ENCODE results near the gene FAM193A.
"Not testable (repeated sequence)": the region's sequence is repeated elsewhere in the genome, so short reads cannot be mapped to it uniquely, and the experiment has no call there.

FAM193A gene

DNA sequence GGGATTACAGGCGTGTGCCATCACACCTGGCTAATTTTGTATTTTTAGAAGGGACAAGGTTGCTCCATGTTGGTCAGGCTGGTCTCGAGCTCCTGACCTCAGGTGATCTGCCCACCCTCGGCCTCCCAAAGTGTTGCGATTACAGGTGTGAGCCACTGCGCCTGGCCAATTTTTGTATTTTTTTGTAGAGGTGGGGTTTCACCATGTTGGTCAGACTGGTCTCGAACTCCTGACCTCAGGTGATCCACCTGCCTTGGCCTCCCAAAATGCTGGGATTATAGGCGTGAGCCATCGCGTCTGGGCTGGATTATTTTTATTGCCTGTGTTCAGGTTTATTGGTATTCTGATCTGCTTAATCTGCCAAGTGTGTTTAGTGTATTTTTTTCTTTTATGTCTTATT, 82.3 kb downstream of the FAM193A start:
- not testable (repeated sequence) for H3K18ac ChIP-seq (ENCODE audit: low read depth in 1 of 2, low read length in 2 of 2); H3K4ac ChIP-seq (ENCODE audit: low read depth in 1 of 2, low read length in 2 of 2); H3K27ac ChIP-seq (ENCODE audit: low read length, poor library complexity, severe bottlenecking); H2AK5ac ChIP-seq (ENCODE audit: low read length, severe bottlenecking); H2BK12ac ChIP-seq (ENCODE audit: low read length in 2 of 2); H3K4me1 ChIP-seq (ENCODE audit: control insufficient read depth, insufficient read depth, low read depth, low read length); H3K27me3 ChIP-seq (ENCODE audit: control insufficient read depth in 1 of 2, insufficient read depth in 1 of 2, low read length in 2 of 2); H4K91ac ChIP-seq (ENCODE audit: low read length); H2BK15ac ChIP-seq (ENCODE audit: low read depth, poor library complexity, severe bottlenecking); H3K4me2 ChIP-seq (ENCODE audit: low read length, poor library complexity, severe bottlenecking); H2BK120ac ChIP-seq (ENCODE audit: low read depth, low read length); DNase-seq; H2BK5ac ChIP-seq (ENCODE audit: low read depth, low read length, poor library complexity, severe bottlenecking); H3K4me3 ChIP-seq (ENCODE audit: insufficient read depth in 1 of 2, low read depth in 1 of 2, low read length in 2 of 2); H4K8ac ChIP-seq (ENCODE audit: low read length); H3K9ac ChIP-seq (ENCODE audit: low read length); H3K9me3 ChIP-seq (ENCODE audit: control insufficient read depth, low read length); H3K36me3 ChIP-seq (ENCODE audit: control insufficient read depth in 1 of 2, insufficient read depth in 2 of 2, low read depth in 1 of 2, low read length in 2 of 2); H3K14ac ChIP-seq (ENCODE audit: low read length in 2 of 2); H2AFZ ChIP-seq (ENCODE audit: low read depth, low read length); H3K23ac ChIP-seq (ENCODE audit: low read length in 2 of 2)
- H3K79me1 ChIP-seq (replicated peaks; ENCODE audit: low read length, poor library complexity, severe bottlenecking), result peaks cover 17% of the 10 kb centered on the region
- WGBS, result 97% methylated on average over 9 of the region's 9 CpGs

DNA sequence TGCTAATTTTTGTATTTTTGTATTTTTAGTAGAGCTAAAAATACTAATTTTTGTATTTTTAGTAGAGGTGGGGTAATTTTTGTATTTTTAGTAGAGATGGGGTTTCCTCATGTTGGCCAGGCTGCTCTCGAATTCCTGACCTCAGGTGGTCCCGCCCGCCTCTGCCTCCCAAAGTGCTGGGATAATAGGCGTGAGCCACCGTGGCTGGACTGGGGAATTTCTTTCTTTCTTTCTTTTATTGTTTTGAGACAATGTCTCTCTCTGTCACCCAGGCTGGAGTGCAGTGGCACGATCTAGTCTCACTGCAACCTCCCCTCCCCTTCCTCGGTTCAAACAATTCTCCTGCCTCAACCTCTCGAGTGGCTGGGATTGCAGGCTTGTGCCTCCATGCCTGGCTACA, 83.0 kb downstream of the FAM193A start:
- peaks cover 7% of the 10 kb centered on the region for H3K4me1 ChIP-seq (ENCODE audit: control insufficient read depth, insufficient read depth, low read depth, low read length)
- H2BK5ac ChIP-seq (ENCODE audit: low read depth, low read length, poor library complexity, severe bottlenecking), result no peak overlapping the region
- no peak overlapping the region for H3K4me2 ChIP-seq (ENCODE audit: low read length, poor library complexity, severe bottlenecking)
- no peak overlapping the region for H3K23ac ChIP-seq (ENCODE audit: low read length in 2 of 2)
- no peak overlapping the region for H3K18ac ChIP-seq (ENCODE audit: low read depth in 1 of 2, low read length in 2 of 2)
- no peaks in the 10 kb centered on the region for H3K27me3 ChIP-seq (ENCODE audit: control insufficient read depth in 1 of 2, insufficient read depth in 1 of 2, low read length in 2 of 2)
- no peak overlapping the region for H3K27ac ChIP-seq (ENCODE audit: low read length, poor library complexity, severe bottlenecking)
- no peak overlapping the region for H2AFZ ChIP-seq (ENCODE audit: low read depth, low read length)
- no peak overlapping the region for H3K4ac ChIP-seq (ENCODE audit: low read depth in 1 of 2, low read length in 2 of 2)
- peaks cover 0 to 7% of the 10 kb centered on the region in 2 experiments for H3K36me3 ChIP-seq (ENCODE audit: control insufficient read depth in 1 of 2, insufficient read depth in 2 of 2, low read depth in 1 of 2, low read length in 2 of 2)
- no peak overlapping the region for H2BK120ac ChIP-seq (ENCODE audit: low read depth, low read length)
- 94% methylated on average over 8 of the region's 8 CpGs for WGBS
- H3K9me3 ChIP-seq (ENCODE audit: control insufficient read depth, low read length), result no peaks in the 10 kb centered on the region
- peaks cover 20% of the 10 kb centered on the region for H3K79me1 ChIP-seq (replicated peaks; ENCODE audit: low read length, poor library complexity, severe bottlenecking)
- no peak overlapping the region for H4K8ac ChIP-seq (ENCODE audit: low read length)
- DNase-seq, result no peak
- H2BK15ac ChIP-seq (ENCODE audit: low read depth, poor library complexity, severe bottlenecking), result no peak overlapping the region
- no peak overlapping the region for H3K9ac ChIP-seq (ENCODE audit: low read length)
- no peak overlapping the region for H2BK12ac ChIP-seq (ENCODE audit: low read length in 2 of 2)
- no peak overlapping the region for H4K91ac ChIP-seq (ENCODE audit: low read length)
- no peak overlapping the region for H3K14ac ChIP-seq (ENCODE audit: low read length in 2 of 2)
- no peak overlapping the region for H3K4me3 ChIP-seq (ENCODE audit: insufficient read depth in 1 of 2, low read depth in 1 of 2, low read length in 2 of 2)
- no peak overlapping the region for H2AK5ac ChIP-seq (ENCODE audit: low read length, severe bottlenecking)

DNA sequence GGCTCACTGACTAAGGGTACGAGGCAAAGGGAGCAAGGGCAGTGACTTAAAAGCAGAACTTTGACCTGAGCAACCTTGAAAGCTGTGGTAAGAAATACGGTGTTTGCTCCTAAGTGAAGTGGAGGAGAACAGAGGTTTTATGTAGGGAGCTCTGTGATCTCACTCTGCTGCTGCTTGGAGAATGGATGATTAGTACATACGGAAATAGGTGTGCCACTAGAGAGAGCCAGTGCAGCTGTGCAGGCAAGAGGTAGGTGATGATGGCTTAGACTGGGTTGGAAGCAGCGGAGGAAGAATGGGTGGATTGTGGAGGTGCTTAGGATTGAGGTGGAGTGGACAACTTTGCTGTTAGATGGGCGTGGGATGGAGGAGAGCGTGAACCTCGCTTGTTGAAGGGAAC, 85.0 kb downstream of the FAM193A start:
- Histone ChIP-seq H3K27ac (ENCODE audit: low read length, poor library complexity, severe bottlenecking) (no peak overlapping the region), H2AFZ (ENCODE audit: low read depth, low read length) (no peak overlapping the region), H2BK12ac (ENCODE audit: low read length in 2 of 2) (no peak overlapping the region), H2BK15ac (ENCODE audit: low read depth, poor library complexity, severe bottlenecking) (no peak overlapping the region), H2BK5ac (ENCODE audit: low read depth, low read length, poor library complexity, severe bottlenecking) (no peak overlapping the region), H4K8ac (ENCODE audit: low read length) (no peak overlapping the region), H3K27me3 (ENCODE audit: control insufficient read depth in 1 of 2, insufficient read depth in 1 of 2, low read length in 2 of 2) (no peaks in the 10 kb centered on the region), H3K14ac (ENCODE audit: low read length in 2 of 2) (no peak overlapping the region), H3K18ac (ENCODE audit: low read depth in 1 of 2, low read length in 2 of 2) (no peak overlapping the region), H3K4me3 (ENCODE audit: insufficient read depth in 1 of 2, low read depth in 1 of 2, low read length in 2 of 2) (no peak overlapping the region), H3K4me2 (ENCODE audit: low read length, poor library complexity, severe bottlenecking) (no peak overlapping the region), H3K4ac (ENCODE audit: low read depth in 1 of 2, low read length in 2 of 2) (no peak overlapping the region), H3K9me3 (ENCODE audit: control insufficient read depth, low read length) (no peaks in the 10 kb centered on the region), H2AK5ac (ENCODE audit: low read length, severe bottlenecking) (no peak overlapping the region), H3K36me3 (ENCODE audit: control insufficient read depth in 1 of 2, insufficient read depth in 2 of 2, low read depth in 1 of 2, low read length in 2 of 2) (peaks cover 13 to 21% of the 10 kb centered on the region in 2 experiments), H3K23ac (ENCODE audit: low read length in 2 of 2) (no peak overlapping the region), H4K91ac (ENCODE audit: low read length) (no peak overlapping the region), H3K9ac (ENCODE audit: low read length) (no peak overlapping the region), H3K4me1 (ENCODE audit: control insufficient read depth, insufficient read depth, low read depth, low read length) (peaks cover 9% of the 10 kb centered on the region), H2BK120ac (ENCODE audit: low read depth, low read length) (no peak overlapping the region), H3K79me1 (replicated peaks; ENCODE audit: low read length, poor library complexity, severe bottlenecking) (peaks cover 31% of the 10 kb centered on the region)
- WGBS, result 95% methylated on average over 7 of the region's 7 CpGs
- DNase-seq, result no peak

DNA sequence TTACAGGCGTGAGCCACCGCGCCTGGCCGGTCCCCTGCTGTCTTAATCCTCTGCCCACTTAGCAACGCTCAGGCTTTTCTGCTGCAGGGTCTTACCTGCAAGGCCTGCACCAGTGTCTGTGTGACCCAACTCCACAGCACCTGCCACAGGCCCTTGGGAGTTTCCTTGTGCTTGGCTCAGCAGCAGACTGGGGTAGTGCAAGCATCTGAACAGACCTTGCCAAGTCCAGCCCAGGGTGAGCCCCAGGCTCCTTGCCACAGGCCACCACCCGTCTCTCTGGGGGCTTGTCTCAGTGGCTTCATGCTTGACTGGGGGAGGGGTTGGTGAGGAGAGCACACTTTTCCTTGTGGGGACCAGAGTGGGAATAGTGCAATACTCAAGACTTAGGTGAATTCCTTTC, 87.0 kb downstream of the FAM193A start:
- no peak overlapping the region for H2BK5ac ChIP-seq (ENCODE audit: low read depth, low read length, poor library complexity, severe bottlenecking)
- H2BK15ac ChIP-seq (ENCODE audit: low read depth, poor library complexity, severe bottlenecking), result no peak overlapping the region
- no peak overlapping the region for H4K91ac ChIP-seq (ENCODE audit: low read length)
- no peak overlapping the region for H3K9ac ChIP-seq (ENCODE audit: low read length)
- H3K79me1 ChIP-seq (replicated peaks; ENCODE audit: low read length, poor library complexity, severe bottlenecking), result peaks cover 39% of the 10 kb centered on the region
- H3K27me3 ChIP-seq (ENCODE audit: control insufficient read depth in 1 of 2, insufficient read depth in 1 of 2, low read length in 2 of 2), result no peaks in the 10 kb centered on the region
- no peak overlapping the region for H2BK120ac ChIP-seq (ENCODE audit: low read depth, low read length)
- DNase-seq, result no peak
- no peaks in the 10 kb centered on the region for H3K9me3 ChIP-seq (ENCODE audit: control insufficient read depth, low read length)
- H2AK5ac ChIP-seq (ENCODE audit: low read length, severe bottlenecking), result no peak overlapping the region
- no peak overlapping the region for H3K23ac ChIP-seq (ENCODE audit: low read length in 2 of 2)
- H2AFZ ChIP-seq (ENCODE audit: low read depth, low read length), result no peak overlapping the region
- WGBS, result 97% methylated on average over 6 of the region's 6 CpGs
- H3K14ac ChIP-seq (ENCODE audit: low read length in 2 of 2), result no peak overlapping the region
- no peak overlapping the region for H3K27ac ChIP-seq (ENCODE audit: low read length, poor library complexity, severe bottlenecking)
- H3K4ac ChIP-seq (ENCODE audit: low read depth in 1 of 2, low read length in 2 of 2), result no peak overlapping the region
- no peak overlapping the region for H2BK12ac ChIP-seq (ENCODE audit: low read length in 2 of 2)
- H3K4me3 ChIP-seq (ENCODE audit: insufficient read depth in 1 of 2, low read depth in 1 of 2, low read length in 2 of 2), result no peak overlapping the region
- H3K4me1 ChIP-seq (ENCODE audit: control insufficient read depth, insufficient read depth, low read depth, low read length), result peaks cover 9% of the 10 kb centered on the region
- no peak overlapping the region for H4K8ac ChIP-seq (ENCODE audit: low read length)
- peaks cover 28 to 34% of the 10 kb centered on the region in 2 experiments for H3K36me3 ChIP-seq (ENCODE audit: control insufficient read depth in 1 of 2, insufficient read depth in 2 of 2, low read depth in 1 of 2, low read length in 2 of 2)
- no peak overlapping the region for H3K4me2 ChIP-seq (ENCODE audit: low read length, poor library complexity, severe bottlenecking)
- H3K18ac ChIP-seq (ENCODE audit: low read depth in 1 of 2, low read length in 2 of 2), result no peak overlapping the region
